GM20000 (cell line): ENCODE measurements around the gene RCAN3.

ENCODE experiments used
- DNase-seq: peaks from one replicate; pipeline ENCODE4 v3.0.0; 2012; ENCODE audit warnings: low spot score
- CTCF ChIP-seq: IDR thresholded peaks from 2 replicates; pipeline ENCODE4 v1.5.1; 2012; ENCODE audit warnings: mild to moderate bottlenecking, control low read depth; ENCODE audit errors: extremely low read depth, missing control alignments

RCAN3 gene

GRCh38 chr1:24551960-24552571 lies 49.4 kb downstream of the RCAN3 start:
- DNase-seq: no peak
- no peak for TF ChIP-seq CTCF

- no peak for DNase-seq
- TF ChIP-seq CTCF: no peak
These were observed 51.3 kb downstream of the RCAN3 start for GRCh38 chr1:24553931-24554330.

GRCh38 chr1:24554714-24555113 lies 52.1 kb downstream of the RCAN3 start:
- no peak for TF ChIP-seq CTCF
- DNase-seq: no peak

- no peak for TF ChIP-seq CTCF
- no peak for DNase-seq
These were observed 53.2 kb downstream of the RCAN3 start, which contains the start of gene NCMAP for GRCh38 chr1:24555591-24556413. Gene NCMAP (plus strand): TSS chr1:24556087. CDS start chr1:24595431, 39,344 bp downstream.

GRCh38 chr1:24556414-24556795 lies 53.8 kb downstream of the RCAN3 start:
- TF ChIP-seq CTCF: no peak

GRCh38 chr1:24557220-24557619 lies 54.6 kb downstream of the RCAN3 start:
- no peak for TF ChIP-seq CTCF
- no peak for DNase-seq

More at GRCh38 chr1:24556414-24556795, 53.8 kb downstream of the RCAN3 start:
- DNase-seq: no peak

- no peak for TF ChIP-seq CTCF
- no peak for DNase-seq
These were observed 55.1 kb downstream of the RCAN3 start for GRCh38 chr1:24557711-24558131.
